ENCODE results near the gene COL18A1. TPM values are rescaled to one million over a fixed set of nuclear protein-coding genes. Genes with fewer than 3 reads are reported as not detected.

The COL18A1 gene
- total RNA-seq, 1 donor from 2014 or later = 535 TPM

GRCh38 chr21:45456584-45457160, 51.7 kb downstream of the COL18A1 start:
- no peak for DNase-seq (ENCODE audit: low read depth)
- no peak for TF ChIP-seq CTCF (conservative IDR thresholded peaks at IDR 0.05; ENCODE audit: low read depth, low read length)
- no peak overlapping the region for H3K4me3 ChIP-seq (ENCODE audit: low read depth, low read length)

DNA sequence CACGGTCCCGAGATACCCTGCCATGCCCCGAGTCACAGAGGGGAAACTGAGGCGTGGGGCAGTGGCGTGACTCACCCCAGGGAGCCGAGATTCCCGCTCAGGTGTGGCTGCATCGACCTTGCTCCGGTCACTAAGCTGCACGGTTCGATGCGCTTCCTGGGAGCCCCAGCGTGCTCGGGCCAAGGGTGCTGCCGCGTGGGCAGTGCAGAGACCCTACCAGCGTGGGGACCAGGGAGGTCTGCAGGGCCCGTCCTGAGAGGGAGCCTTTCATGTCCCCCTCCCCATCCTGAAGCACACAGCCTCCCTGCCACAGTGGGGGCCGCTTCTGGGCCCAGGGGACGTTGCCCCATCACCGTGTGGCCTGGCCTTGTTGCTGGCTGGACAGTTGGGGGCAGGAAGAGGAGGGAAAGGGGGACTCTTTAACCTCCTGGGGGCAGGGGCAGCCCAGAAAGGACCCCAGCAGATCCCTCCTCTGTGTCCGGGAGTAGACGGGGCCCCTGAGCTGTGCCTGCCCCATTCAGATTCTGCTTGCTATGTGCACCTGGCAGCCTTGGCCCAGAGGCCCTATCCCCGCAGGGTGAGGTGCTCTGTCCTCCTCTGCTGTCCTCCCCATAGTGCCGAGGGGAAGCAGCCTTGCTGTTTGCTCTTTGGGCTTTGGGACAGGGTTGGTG, 52.3 kb downstream of the COL18A1 start:
- H3K4me3 ChIP-seq (ENCODE audit: low read depth, low read length) = no peak overlapping the region
- DNase-seq (ENCODE audit: low read depth) = no peak
- no peak for TF ChIP-seq CTCF (conservative IDR thresholded peaks at IDR 0.05; ENCODE audit: low read depth, low read length)

DNA sequence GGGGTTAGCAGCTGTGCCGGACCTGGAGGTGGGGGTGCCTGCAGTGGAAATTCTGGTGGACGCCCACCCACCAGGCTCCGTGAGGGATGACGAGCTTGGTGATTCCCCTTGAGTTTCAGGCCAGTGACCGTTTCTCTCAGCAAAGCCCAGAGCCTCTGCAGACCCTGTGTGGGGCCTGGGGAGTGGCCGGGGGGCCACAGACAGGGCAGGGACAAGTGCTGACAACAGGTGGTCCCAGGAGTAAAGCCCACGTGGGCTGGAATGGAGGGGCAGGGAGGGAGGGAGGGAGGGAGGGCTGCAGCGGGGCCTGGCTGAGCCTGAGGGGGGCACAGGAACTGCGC, 52.8 kb downstream of the COL18A1 start:
- no peak for DNase-seq (ENCODE audit: low read depth)
- no peak for TF ChIP-seq CTCF (conservative IDR thresholded peaks at IDR 0.05; ENCODE audit: low read depth, low read length)
- no peak overlapping the region for H3K4me3 ChIP-seq (ENCODE audit: low read depth, low read length)

DNA sequence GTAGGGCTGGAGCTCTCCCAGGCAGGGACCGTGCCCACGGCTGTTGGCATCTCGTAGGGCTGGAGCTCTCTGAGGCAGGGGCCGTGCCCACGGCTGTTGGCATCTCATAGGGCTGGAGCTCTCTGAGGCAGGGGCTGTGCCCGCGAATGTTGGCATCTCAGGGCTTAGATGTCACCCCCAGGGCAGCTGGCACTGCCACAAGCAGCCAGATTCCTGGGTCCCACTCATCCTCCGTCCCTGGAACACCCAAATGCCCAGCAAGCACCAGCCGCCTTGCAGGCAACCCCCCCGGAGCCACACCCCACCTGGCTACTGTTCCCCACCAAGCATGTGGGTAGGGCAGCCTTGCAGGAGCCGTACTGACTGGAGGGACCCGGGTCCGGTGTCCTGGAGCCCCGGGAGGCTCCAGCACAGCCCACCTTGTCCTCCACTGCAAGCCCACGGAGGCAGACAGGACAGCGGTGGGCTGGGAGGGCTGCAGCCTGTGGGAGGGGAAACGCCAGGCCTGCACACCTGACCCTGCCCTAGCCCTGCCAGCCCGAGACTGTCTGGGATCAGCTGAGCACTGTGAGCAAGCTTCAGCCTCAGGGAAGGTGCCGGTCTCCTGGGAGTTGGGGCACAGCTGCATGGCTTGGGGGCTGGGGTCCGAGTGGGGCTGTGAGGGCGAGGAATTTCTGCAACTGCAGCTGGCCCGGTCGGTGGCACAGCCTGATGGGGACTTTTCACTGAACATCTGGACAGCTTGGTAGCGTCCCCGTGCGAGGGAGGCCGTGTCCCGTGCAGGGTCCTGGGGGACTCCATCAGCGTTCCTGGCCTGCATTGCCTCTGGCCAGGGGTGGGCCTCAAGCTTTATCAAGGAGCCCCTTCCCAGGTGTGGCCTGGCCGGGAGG, 53.6 kb downstream of the COL18A1 start:
- DNase-seq (ENCODE audit: low read depth) = no peak
- TF ChIP-seq CTCF (conservative IDR thresholded peaks at IDR 0.05; ENCODE audit: low read depth, low read length) = no peak
- no peak overlapping the region for H3K4me3 ChIP-seq (ENCODE audit: low read depth, low read length)

- TF ChIP-seq CTCF (conservative IDR thresholded peaks at IDR 0.05; ENCODE audit: low read depth, low read length) = no peak
- no peak for DNase-seq (ENCODE audit: low read depth)
- H3K4me3 ChIP-seq (ENCODE audit: low read depth, low read length) = no peak overlapping the region
These were observed 54.4 kb downstream of the COL18A1 start for GRCh38 chr21:45459171-45460010.

DNA sequence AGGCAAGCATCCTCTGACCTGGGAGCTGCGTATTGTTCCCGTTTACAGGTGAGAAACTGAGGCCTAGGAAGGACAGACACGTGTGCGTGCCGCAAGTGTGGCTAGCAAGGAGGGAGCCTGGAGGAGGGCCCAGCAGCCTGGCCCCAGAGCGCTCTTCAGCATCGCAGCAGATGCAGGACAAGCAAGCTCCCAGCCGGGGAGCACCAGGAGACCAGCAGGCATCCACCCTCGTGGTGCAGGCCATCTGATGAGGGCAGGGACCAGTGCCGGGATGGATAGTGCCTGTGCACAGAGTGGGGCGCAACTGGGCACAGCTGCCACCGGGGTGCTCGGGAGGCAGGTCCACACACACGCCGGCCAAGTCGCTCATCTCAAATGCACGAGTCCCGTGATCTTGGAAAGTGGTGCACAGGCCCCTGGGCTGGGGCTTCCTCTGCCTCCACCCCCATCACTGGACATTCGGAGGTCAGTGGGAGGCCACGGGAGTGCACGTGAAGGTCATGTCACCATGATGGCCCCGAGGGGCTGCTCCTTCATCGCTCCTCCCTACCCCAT, 55.1 kb downstream of the COL18A1 start:
- H3K4me3 ChIP-seq (ENCODE audit: low read depth, low read length) = no peak overlapping the region
- TF ChIP-seq CTCF (conservative IDR thresholded peaks at IDR 0.05; ENCODE audit: low read depth, low read length) = no peak
- DNase-seq (ENCODE audit: low read depth) = no peak

Data from epithelial cell of proximal tubule (primary cell).